ENCODE data around the gene TNNC2. TPM values are rescaled to one million over a fixed set of nuclear protein-coding genes. Genes with fewer than 3 reads are reported as not detected.

The TNNC2 gene
- total and polyA plus RNA-seq, 2 of the 13 experiments (the other 11 are each of a cell fraction or from before 2014, with no cell fraction given), result 1.8 to 4.7 TPM

DNA sequence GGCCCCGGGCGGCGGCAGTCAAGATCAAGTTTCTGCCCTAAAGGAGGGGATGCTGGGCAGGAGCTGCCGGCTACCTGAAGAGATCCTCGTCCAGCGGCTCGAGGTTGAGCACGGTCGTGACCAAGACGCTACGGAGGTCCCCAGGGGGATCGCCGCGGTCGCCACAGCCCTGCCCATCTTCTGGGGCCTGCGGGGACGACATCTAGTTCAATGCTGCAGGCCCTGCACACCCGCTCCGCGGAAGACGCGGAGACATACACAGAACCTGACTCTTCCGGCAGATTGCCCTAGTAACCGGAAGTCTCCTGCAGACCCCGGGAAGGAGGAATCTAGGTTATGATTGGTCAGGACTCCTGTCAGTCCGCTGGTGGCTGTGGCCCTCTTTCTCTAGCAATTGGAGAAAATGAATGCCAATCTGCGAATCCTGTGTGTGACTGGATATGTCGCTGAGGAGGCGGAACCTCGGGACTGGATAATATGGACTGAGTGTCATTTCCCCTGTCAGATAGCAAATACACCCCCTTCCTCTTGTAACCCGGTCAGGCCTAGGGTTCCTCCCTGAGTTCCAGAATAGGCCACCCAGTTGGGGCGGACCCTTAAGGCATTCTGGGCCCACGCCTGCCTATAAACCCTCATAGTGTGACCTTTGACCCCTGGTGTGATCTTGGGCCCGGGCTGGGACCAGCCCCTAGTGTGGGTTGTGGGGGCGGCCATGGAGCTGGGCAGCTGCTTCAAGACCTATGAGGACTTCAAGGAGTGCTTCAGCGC lies 30.2 kb upstream of the TNNC2 start, which contains the start of the genes ACOT8 and ZSWIM3 (continued):
- TF ChIP-seq PTBP1 (IDR thresholded peaks at IDR 0.05; ENCODE audit: low read depth, low read length, poor library complexity, severe bottlenecking) (no peak), RBFOX2 (IDR thresholded peaks at IDR 0.05; ENCODE audit: low read depth, low read length) (peak; percentile 84), STAG1 (CRISPR knock-in tag; IDR thresholded peaks at IDR 0.05) (peak; percentile 24; the same call in 1 of the 2 replicates), HNRNPUL1 (IDR thresholded peaks at IDR 0.05; ENCODE audit: low read depth, low read length) (no peak), NKX3-1 (CRISPR knock-in tag; IDR thresholded peaks at IDR 0.05) (peak; percentile 50; the same call in 1 of the 2 replicates), SMAD3 (CRISPR knock-in tag; IDR thresholded peaks at IDR 0.05) (peak; percentile 88), FOXO1 (CRISPR knock-in tag; IDR thresholded peaks at IDR 0.05) (peak; percentile 47), ZNF253 (CRISPR knock-in tag; IDR thresholded peaks at IDR 0.05; ENCODE audit: borderline replicate concordance) (no peak), ZNF781 (CRISPR knock-in tag; IDR thresholded peaks at IDR 0.05; ENCODE audit: borderline replicate concordance, not compliant biosample characterization) (no peak), BHLHE40 (IDR thresholded peaks at IDR 0.05; ENCODE audit: low read length) (no peak; the same call in 1 of the 2 replicates), CHD4 (IDR thresholded peaks at IDR 0.05; ENCODE audit: borderline replicate concordance, low read length) (no peak), ZBTB8A (CRISPR knock-in tag; IDR thresholded peaks at IDR 0.05; ENCODE audit: borderline replicate concordance, low read depth) (peak; percentile 75; the same call in 1 of the 2 replicates), ZNF34 (CRISPR knock-in tag; IDR thresholded peaks at IDR 0.05; ENCODE audit: borderline replicate concordance) (no peak), ZFP90 (CRISPR knock-in tag; IDR thresholded peaks at IDR 0.05; ENCODE audit: borderline replicate concordance) (no peak; the same call in 1 of the 2 replicates), SNAI1 (CRISPR knock-in tag; IDR thresholded peaks at IDR 0.05; ENCODE audit: borderline replicate concordance) (peak; percentile 29; the same call in 1 of the 2 replicates), NR2F6 (IDR thresholded peaks at IDR 0.05) (peak; percentile 93), NR2F6 (CRISPR knock-in tag; IDR thresholded peaks at IDR 0.05) (peak; percentile 83), ZNF333 (CRISPR knock-in tag; IDR thresholded peaks at IDR 0.05; ENCODE audit: borderline replicate concordance) (0 out of 2 replicates have a peak, but pooled peaks have one; percentile 11), ZFP62 (CRISPR knock-in tag; IDR thresholded peaks at IDR 0.05) (no peak; the same call in 1 of the 2 replicates)
- TF ChIP-seq, protein P1, sequence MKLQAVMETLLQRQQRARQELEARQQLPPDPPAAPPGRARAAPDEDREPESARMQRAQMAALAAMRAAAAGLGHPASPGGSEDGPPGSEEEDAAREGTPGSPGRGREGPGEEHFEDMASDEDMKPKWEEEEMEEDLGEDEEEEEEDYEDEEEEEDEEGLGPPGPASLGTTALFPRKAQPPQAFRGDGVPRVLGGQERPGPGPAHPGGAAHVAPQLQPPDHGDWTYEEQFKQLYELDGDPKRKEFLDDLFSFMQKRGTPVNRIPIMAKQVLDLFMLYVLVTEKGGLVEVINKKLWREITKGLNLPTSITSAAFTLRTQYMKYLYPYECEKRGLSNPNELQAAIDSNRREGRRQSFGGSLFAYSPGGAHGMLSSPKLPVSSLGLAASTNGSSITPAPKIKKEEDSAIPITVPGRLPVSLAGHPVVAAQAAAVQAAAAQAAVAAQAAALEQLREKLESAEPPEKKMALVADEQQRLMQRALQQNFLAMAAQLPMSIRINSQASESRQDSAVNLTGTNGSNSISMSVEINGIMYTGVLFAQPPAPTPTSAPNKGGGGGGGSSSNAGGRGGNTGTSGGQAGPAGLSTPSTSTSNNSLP (IDR thresholded peaks at IDR 0.05; ENCODE audit: low read depth, low read length), result no peak; the same call in 1 of the 2 replicates
- TF ChIP-seq, protein P2, sequence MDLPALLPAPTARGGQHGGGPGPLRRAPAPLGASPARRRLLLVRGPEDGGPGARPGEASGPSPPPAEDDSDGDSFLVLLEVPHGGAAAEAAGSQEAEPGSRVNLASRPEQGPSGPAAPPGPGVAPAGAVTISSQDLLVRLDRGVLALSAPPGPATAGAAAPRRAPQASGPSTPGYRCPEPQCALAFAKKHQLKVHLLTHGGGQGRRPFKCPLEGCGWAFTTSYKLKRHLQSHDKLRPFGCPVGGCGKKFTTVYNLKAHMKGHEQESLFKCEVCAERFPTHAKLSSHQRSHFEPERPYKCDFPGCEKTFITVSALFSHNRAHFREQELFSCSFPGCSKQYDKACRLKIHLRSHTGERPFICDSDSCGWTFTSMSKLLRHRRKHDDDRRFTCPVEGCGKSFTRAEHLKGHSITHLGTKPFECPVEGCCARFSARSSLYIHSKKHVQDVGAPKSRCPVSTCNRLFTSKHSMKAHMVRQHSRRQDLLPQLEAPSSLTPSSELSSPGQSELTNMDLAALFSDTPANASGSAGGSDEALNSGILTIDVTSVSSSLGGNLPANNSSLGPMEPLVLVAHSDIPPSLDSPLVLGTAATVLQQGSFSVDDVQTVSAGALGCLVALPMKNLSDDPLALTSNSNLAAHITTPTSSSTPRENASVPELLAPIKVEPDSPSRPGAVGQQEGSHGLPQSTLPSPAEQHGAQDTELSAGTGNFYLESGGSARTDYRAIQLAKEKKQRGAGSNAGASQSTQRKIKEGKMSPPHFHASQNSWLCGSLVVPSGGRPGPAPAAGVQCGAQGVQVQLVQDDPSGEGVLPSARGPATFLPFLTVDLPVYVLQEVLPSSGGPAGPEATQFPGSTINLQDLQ (CRISPR knock-in tag; IDR thresholded peaks at IDR 0.05), result no peak
- TF ChIP-seq, protein P3, sequence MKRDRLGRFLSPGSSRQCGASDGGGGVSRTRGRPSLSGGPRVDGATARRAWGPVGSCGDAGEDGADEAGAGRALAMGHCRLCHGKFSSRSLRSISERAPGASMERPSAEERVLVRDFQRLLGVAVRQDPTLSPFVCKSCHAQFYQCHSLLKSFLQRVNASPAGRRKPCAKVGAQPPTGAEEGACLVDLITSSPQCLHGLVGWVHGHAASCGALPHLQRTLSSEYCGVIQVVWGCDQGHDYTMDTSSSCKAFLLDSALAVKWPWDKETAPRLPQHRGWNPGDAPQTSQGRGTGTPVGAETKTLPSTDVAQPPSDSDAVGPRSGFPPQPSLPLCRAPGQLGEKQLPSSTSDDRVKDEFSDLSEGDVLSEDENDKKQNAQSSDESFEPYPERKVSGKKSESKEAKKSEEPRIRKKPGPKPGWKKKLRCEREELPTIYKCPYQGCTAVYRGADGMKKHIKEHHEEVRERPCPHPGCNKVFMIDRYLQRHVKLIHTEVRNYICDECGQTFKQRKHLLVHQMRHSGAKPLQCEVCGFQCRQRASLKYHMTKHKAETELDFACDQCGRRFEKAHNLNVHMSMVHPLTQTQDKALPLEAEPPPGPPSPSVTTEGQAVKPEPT (CRISPR knock-in tag; IDR thresholded peaks at IDR 0.05; ENCODE audit: low read depth), result no peak
- TF ChIP-seq, protein P4, sequence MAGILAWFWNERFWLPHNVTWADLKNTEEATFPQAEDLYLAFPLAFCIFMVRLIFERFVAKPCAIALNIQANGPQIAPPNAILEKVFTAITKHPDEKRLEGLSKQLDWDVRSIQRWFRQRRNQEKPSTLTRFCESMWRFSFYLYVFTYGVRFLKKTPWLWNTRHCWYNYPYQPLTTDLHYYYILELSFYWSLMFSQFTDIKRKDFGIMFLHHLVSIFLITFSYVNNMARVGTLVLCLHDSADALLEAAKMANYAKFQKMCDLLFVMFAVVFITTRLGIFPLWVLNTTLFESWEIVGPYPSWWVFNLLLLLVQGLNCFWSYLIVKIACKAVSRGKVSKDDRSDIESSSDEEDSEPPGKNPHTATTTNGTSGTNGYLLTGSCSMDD (CRISPR knock-in tag; IDR thresholded peaks at IDR 0.05), result no peak
